HuH-7 (cell line): ENCODE data around the gene SFT2D3.

Source experiments
- DNase-seq: peaks from one replicate; pipeline ENCODE4 v3.0.0; 2011; ENCODE audit warnings: low spot score

The SFT2D3 gene, protein sequence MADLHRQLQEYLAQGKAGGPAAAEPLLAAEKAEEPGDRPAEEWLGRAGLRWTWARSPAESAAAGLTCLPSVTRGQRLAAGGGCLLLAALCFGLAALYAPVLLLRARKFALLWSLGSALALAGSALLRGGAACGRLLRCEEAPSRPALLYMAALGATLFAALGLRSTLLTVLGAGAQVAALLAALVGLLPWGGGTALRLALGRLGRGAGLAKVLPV

DNA sequence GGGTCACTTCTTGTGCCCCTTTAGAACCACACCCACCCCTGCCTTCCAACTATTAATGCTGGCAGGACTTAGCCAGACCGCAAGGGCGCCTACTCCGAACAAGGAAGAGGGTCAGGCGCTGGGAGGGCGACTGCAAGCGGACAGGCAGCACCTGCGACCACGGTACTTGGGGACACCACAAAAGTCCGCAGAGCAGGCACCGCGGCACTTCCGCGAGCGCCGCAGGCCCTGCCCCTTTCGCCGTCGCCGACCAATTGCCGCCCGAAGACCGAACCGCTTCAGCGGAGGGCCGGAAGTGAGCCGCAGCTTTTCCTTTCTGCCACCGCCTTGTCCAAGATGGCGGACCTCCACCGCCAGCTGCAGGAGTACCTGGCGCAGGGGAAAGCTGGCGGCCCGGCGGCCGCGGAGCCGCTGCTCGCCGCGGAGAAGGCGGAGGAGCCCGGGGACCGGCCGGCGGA is at the start of gene SFT2D3:
SFT2D3 (plus strand) TSS at position 305 of the 458 bp plus-strand sequence; CDS start at position 337, 32 bp downstream.
- peak; percentile 92 for DNase-seq

DNA sequence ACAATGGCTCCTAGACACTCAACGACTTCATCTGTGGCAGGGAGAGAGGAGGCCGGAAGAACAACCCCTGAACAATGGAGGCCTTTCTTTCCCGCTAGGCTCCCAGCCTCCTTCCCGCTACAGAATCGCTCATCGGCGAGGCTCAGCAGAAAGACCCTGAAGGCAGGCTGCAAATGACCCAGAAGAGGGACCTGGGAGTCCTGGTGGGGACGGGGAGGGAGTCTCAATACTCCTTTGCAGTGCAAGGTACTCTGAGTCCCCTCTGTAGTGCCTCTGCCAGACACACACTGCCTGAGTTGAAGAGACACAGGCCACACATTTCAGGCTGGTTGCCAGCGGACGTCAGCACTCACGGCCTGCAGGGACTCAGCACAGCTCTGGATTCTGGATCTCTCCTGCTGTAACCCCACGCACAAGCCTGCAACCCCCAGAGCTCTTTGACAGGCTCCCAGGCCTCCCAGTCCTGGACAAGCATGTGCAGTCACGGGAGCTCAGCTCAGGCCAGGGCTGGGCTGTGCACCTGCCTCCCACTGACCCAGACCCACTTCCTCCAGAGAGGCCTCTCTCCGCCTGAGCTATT is 49.2 kb upstream of the SFT2D3 start:
- no peak for DNase-seq

DNA sequence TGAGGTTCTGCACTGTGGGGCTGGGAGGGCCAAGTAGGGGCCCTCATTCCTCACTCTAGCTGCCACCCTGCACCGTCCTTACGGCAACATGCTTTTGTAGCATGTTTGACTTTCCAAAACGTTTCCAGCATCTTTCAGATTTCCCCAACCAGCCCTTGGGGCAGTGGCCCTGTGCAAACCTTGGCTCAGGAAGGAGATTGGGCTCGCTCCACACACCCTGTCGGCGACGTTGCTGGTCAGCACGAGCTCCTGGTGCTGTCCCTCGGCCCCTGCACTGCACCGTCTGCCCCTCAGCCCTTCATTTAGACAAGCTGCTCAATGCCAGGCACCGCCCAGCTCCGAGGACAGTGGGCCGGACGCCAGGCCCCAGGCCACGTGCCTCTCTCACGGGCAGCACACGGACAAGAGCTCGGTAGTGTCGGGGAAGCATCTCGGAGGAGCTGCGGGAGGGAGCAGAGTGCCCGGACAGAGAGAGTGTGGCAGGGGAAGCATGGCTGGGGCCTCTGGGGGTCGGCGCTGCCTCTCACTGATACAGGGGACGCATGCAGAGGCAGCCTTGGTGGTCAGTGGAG is 48.4 kb upstream of the SFT2D3 start:
- DNase-seq: no peak

DNA sequence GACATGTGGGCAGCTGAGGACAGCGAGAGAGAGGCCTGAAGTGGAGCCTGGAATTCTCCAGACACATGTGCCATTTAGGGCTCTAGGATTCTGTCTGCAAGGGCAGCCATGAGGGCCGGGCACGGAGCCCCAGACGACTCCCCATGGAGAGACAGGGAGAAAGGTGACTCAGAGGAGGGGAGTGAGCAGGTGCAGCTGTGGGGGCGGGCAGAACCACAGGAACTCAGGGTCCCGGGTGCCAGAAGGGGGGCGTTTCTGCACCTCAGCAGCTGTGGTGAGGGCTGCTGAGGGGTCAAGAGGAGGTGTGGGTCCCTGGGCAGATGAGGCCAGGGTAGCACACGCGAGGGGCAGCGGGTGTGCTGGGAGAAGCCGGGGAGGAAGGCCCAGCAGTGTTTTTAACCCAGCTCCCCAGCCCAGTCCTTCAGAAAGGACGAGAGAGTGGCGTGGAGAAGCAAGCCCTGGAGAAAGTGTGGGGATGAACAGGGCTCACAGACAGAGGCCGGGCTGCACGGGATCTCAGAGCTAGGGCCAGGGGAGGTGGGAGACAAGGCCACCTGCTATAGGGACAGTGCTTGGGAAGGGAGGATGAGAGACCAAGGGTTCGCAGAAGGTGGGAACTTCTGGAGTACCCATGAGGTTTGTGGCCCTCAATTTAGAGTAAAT is 47.7 kb upstream of the SFT2D3 start:
- DNase-seq: no peak

DNA sequence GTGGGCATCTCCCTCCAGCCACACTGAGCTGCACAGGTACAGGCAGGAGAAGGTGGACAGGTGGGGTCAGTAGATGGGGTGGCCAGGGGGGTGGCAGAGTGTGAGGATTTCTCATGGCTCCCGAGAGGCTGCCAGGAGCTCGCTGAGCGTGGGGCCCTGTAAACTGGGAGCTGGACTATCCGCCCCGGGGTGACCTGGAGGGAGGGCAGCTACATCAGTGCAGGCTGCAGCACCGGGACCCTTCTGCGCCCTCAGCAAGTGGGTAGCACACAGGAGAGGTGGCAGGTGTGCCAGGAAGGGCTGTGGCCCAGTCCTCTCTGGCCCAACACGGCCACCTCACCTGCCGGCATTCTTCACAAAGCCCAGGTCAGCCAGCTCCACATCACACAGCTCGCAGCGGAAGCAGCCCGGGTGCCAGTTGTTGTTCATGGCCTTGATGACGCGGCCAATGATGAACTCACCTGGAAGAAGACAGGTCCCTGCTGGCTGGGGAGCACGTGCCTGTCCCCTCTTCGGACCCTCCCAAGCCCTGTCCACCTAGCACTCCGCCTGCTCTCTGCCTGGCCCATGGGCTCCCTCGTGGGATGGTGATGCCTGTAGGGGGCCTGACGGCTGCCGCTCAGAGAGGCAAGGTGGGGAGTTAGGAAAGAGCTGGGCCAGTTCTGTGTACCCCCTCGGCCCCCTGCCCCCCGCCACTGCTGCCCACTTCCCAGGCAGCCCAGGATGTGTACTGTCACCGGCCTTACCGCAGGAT is 47.0 kb upstream of the SFT2D3 start:
- no peak for DNase-seq

GRCh38 chr2:127654838-127655175 is 46.5 kb upstream of the SFT2D3 start:
- DNase-seq: no peak

GRCh38 chr2:127655209-127656073 is 45.9 kb upstream of the SFT2D3 start:
- DNase-seq: no peak

DNA sequence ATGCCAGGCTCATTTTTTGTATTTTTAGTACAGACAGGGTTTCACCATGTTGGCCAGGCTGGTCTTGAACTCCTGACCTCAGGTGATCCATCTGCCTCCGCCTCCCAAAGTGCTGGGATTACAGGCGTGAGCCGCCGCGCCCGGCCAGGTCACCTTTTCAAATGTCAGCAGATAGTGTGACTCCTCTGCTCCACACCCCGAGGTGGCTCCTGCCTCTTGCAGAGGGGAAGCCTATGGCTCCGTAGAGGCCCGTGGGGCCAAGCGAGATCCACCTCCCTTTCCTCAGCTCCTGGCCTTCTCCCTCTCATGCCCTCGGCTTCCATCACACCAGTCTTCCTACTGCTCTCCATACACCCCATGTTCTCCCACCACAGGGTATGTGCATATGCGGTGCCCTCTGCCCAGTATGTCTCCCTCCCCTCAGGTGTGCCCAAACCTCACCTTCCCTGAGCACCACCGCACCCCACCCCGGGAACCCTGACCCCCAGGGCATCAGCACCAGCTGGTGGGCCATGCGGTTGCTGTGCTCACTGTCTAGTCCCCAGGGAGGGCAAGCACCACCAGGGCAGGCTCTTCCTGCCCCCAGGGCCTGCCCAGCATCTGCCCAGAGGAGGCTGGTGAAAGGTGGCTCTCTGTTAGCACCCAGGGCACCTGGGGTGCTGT is 44.6 kb upstream of the SFT2D3 start:
- DNase-seq: no peak

DNA sequence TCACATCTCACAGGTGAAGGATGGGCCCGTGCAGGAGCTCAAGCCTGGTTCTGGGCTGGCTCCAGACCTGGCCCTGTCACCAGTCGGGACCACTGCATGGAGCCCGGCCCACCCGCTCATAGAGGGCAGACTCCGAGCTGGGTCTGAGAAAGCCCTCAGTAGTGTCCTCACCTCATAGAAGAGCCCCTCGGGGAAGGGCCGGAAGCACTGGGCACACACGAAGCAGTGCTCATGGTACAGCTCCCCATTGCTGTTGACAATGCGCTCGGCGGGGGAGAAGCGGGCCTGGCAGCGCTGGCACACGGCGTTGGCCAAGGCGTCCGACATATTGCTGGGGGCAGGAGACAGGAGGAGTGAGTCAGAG is 44.1 kb upstream of the SFT2D3 start:
- no peak for DNase-seq

DNA sequence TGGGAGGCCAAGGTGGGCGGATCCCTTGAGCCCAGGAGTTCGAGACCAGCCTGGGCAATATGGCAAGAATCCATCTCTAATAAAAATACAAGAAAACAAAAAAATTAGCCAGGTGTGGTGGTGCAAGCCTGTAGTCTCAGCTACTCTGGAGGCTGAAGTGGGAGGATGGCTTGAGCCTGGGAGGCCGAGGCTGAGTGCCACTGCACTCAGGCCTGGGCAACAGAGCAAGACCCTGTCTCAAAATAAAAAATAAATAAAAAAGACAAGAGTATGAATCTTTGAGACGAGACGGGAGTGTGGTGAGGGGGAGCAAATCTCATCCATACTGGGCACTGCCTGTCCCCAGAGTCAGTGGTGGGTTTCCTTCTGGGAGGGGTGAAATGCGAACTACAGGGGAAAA is 43.2 kb upstream of the SFT2D3 start:
- DNase-seq: no peak

- DNase-seq: no peak
Measured at GRCh38 chr2:127658641-127659407, 42.5 kb upstream of the SFT2D3 start.

DNA sequence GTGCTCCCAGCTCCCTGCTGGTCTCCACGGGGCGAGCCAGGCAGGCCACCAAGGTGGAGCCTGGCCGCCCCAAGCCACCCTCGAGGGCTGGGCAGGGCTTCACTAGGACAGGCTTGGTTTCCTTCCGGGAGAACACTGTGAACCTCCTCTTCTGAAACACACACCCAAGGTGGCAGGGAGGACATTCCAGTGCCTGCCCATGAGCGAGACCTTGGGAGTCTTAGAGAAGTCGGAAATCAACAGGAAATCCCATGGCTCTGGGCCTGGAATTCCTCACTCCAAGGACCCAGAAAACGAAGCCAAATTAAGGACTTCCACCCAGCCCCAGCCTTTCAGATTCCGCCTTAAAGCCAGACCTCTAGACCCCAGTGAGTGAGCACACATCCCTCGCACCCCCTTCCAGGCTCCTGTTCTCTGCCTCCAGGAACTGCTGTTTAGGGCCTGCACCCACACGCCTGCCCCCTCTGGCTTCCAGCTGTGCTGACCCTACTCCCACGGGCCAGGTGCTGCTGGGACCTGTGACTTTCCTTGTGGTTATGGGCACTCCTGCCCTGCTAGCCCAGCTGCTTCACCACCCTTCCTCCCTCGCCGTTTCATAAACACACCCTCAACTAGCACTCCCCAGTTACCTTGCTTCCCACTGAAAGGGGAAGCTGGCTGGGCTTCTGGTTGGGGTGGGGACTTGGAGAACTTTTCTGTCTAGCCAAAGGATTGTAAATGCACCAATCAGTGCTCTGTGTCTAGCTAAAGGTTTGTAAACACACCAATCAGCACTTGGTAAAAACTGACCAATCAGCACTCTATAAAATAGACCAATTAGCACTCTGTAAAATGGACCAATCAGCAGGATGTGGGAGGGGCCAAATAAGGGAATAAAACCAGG is 41.6 kb upstream of the SFT2D3 start:
- DNase-seq: no peak

GRCh38 chr2:127660291-127660578 is 41.1 kb upstream of the SFT2D3 start:
- DNase-seq: no peak

- no peak for DNase-seq
Measured at GRCh38 chr2:127661072-127661649, 40.1 kb upstream of the SFT2D3 start.

DNA sequence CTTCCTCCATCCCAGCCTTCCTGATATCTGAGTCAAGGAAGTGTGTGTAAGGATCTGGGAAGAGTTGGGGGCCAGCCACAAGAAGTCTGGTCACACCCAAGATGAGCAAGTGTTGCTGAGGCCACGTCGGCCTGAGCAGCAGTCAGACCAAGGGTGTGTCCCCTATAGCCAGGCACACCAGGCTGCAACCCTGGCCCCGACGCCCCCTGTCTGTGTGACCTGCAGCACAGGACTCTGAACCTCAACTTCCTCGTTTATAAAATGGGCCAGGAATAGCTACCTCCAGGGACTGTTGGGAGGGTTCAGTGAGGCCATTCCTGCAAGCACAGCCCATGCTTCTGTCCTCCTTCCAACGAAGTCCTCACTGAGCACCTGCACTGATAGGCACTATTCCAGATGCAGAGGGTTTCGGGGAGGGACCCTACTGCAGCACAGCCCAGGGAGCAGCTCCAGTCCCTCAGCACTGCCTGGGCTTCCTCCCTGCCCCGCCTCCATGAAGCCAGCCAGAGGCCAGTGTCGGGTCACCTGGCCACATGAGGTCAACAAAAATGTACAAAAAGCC is 39.3 kb upstream of the SFT2D3 start:
- no peak for DNase-seq

- no peak for DNase-seq
Measured at GRCh38 chr2:127662937-127663565, 38.2 kb upstream of the SFT2D3 start.

- DNase-seq: no peak
Measured at GRCh38 chr2:127663566-127664064, 37.7 kb upstream of the SFT2D3 start.
